ENCODE data around the gene CHAF1A. TPM values are rescaled to one million over a fixed set of nuclear protein-coding genes. Genes with fewer than 3 reads are reported as not detected.

CHAF1A gene
- total and polyA plus RNA-seq, 7 donors: 3.6 to 19.1 (median 5.4) TPM

GRCh38 chr19:4363571-4364304 is 38.7 kb upstream of the CHAF1A start:
- Histone ChIP-seq H3K4me1 (peaks cover 3 to 32% (median 19%) of the 10 kb centered on the region in 4 donors), H3K9me3 (no peaks in the 10 kb centered on the region), H3K27me3 (no peaks in the 10 kb centered on the region), H3K27ac (no peak overlapping the region), H3K36me3 (peaks cover 26 to 74% (median 48%) of the 10 kb centered on the region in 4 donors), H3K4me3 (no peak overlapping the region)
- TF ChIP-seq POLR2A (IDR thresholded peaks at IDR 0.05) (no peak), POLR2AphosphoS5 (IDR thresholded peaks at IDR 0.05) (no peak), EP300 (IDR thresholded peaks at IDR 0.05) (no peak)
- TF ChIP-seq, protein P1, sequence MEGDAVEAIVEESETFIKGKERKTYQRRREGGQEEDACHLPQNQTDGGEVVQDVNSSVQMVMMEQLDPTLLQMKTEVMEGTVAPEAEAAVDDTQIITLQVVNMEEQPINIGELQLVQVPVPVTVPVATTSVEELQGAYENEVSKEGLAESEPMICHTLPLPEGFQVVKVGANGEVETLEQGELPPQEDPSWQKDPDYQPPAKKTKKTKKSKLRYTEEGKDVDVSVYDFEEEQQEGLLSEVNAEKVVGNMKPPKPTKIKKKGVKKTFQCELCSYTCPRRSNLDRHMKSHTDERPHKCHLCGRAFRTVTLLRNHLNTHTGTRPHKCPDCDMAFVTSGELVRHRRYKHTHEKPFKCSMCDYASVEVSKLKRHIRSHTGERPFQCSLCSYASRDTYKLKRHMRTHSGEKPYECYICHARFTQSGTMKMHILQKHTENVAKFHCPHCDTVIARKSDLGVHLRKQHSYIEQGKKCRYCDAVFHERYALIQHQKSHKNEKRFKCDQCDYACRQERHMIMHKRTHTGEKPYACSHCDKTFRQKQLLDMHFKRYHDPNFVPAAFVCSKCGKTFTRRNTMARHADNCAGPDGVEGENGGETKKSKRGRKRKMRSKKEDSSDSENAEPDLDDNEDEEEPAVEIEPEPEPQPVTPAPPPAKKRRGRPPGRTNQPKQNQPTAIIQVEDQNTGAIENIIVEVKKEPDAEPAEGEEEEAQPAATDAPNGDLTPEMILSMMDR (IDR thresholded peaks at IDR 0.05): no peak
- 92 to 95% methylated on average over 26 of the region's 26 CpGs for WGBS, 2 donors
- DNase-seq: no peak
- intact Hi-C loops (cut with DNase I): no loop called here

GRCh38 chr19:4365341-4365740 is 37.1 kb upstream of the CHAF1A start:
- H3K27ac ChIP-seq: no peak overlapping the region
- no peaks in the 10 kb centered on the region for H3K9me3 ChIP-seq
- H3K27me3 ChIP-seq: no peaks in the 10 kb centered on the region
- H3K36me3 ChIP-seq: peaks cover 26 to 61% (median 42%) of the 10 kb centered on the region in 4 donors
- 62 to 89% methylated on average over 16 of the region's 16 CpGs for WGBS, 2 donors
- intact Hi-C loops (cut with DNase I): no loop called here
- H3K4me3 ChIP-seq: no peak overlapping the region
- H3K4me1 ChIP-seq: peaks cover 3 to 46% (median 35%) of the 10 kb centered on the region in 4 donors
- DNase-seq: no peak
- TF ChIP-seq EP300 (IDR thresholded peaks at IDR 0.05) (no peak), POLR2AphosphoS5 (IDR thresholded peaks at IDR 0.05) (no peak), POLR2A (IDR thresholded peaks at IDR 0.05) (no peak)
- TF ChIP-seq, protein P1 (IDR thresholded peaks at IDR 0.05): no peak

DNA sequence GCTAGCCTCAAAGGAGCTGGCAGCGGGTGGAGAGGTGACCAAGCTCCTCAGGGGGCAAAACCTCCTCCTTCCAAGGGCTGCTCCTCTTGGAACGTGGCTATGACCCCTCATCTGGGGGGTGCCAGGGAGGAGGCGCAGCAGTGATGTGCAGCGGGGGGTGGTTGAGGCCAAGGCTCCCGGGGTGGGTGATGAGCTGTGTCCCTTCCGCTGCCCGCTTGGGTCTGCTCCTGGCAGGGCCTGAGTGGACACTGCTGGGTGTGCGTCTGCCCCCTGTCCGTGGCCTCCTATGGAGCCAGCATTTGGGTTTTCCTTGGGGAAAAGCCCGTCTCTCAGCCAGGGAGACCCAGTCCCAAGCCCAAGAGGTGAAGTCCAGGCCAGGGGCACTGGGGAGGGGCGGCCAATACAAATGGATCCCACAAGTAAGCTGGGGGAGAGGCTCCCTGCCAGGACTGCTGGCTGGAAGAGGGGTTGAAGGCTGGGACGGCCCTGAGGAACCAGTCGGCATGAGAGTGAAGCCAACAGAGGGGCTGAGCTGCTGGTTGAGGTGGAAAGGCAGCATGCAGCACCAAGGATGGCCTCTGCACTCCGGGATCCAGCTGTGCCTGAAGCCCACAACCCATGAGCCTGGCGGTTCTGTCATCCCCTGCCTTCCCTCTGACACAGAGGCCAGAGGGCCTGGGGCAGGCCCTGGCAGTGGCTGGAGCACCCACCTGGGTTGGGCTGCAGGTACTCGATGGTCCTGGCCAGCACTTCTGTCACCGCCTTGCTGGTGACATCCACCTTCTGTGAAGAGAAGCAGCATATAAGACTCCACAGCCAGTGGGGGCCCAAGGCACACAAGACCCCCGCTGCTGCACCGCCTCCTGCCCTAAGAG is 36.4 kb upstream of the CHAF1A start:
- H3K9me3 ChIP-seq: no peaks in the 10 kb centered on the region
- no peak overlapping the region for H3K4me3 ChIP-seq
- TF ChIP-seq POLR2AphosphoS5 (IDR thresholded peaks at IDR 0.05) (no peak), POLR2A (IDR thresholded peaks at IDR 0.05) (no peak), EP300 (IDR thresholded peaks at IDR 0.05) (no peak)
- TF ChIP-seq, protein P1 (IDR thresholded peaks at IDR 0.05): no peak
- intact Hi-C loops (cut with DNase I): no loop called here
- DNase-seq: no peak
- no peaks in the 10 kb centered on the region for H3K27me3 ChIP-seq
- 94% methylated on average over 19 of the region's 19 CpGs for WGBS, 2 donors
- peaks cover 26 to 55% (median 42%) of the 10 kb centered on the region in 4 donors for H3K36me3 ChIP-seq
- H3K4me1 ChIP-seq: peaks cover 3 to 46% (median 41%) of the 10 kb centered on the region in 4 donors
- no peak overlapping the region for H3K27ac ChIP-seq

DNA sequence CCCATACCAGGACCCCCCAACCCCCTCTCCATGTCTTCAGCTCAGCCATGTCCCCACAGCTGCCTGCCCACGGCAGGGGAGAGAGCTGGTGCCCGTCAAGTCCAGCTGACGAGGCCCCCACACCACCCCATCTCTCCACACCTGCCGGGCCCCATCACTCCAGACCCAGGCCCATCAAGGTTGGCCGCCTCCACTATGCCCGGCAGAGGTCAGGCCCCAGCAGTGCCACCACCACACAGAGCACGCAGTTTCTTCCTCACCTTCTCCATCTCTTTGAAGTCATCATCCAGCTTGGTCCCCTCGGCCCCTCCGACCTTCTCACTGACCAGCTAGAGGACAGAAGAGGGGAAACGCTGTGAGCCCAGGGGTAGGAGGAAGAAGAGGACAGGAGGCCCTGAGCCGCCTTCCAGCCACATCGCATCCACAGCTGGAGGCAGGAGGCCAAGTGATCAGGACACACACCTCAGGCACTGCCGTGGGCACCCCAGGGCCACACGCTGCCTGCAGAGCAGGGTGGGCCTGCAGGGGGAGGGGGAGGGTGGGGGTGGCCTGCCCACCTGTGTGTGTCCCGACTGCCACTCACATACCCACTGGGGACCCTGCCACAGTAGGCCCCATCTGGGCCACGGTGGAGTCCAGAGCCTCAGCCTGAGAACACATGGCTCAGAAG is 35.6 kb upstream of the CHAF1A start:
- H3K27me3 ChIP-seq: no peaks in the 10 kb centered on the region
- peaks cover 0 to 50% (median 44%) of the 10 kb centered on the region in 4 donors for H3K4me1 ChIP-seq
- peaks cover 21 to 47% (median 39%) of the 10 kb centered on the region in 4 donors for H3K36me3 ChIP-seq
- no peak for DNase-seq
- H3K4me3 ChIP-seq: no peak overlapping the region
- no peak for TF ChIP-seq EP300 (IDR thresholded peaks at IDR 0.05)
- TF ChIP-seq, protein P1 (IDR thresholded peaks at IDR 0.05): no peak
- WGBS, 2 donors: 91 to 93% methylated on average over 16 of the region's 16 CpGs
- H3K27ac ChIP-seq: peak overlapping the region in 2 of 4 donors; percentile 61 to 65
- H3K9me3 ChIP-seq: no peaks in the 10 kb centered on the region
- intact Hi-C loops (cut with DNase I): no loop called here
